NOMO-1 treated with DMSO at 0.1 percent for 48 hours (cell line): ENCODE measurements around the gene ANO10.
"Not testable (repeated sequence)": the region's sequence is repeated elsewhere in the genome, so short reads cannot be mapped to it uniquely, and the experiment has no call there.

Experiments
- DNase-seq: peaks from one replicate; lab custom pipeline; 2025; ENCODE audit not compliant: unreplicated experiment; lab: John Stamatoyannopoulos, UW

ANO10 gene

DNA sequence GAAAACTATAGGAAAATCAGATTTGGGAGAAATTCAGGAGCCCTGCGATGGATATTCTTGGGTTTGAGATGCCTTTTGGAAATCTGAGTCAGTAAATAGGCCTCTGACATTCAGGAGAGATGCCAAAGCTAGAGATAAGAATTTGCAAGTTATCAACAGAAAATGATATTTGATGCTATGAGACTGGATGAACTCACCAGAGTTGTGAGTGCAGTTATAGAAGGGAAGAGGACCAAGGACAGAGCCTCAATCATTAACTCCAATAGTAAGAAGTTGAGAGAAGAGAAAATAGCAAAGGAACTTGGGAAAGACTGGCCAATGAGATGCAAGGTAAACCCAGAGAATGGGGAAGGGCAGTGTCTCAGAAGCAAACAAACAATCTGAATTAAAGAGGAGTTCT lies 7.9 kb upstream of the ANO10 start:
- DNase-seq: no peak

GRCh38 chr3:43629257-43629656 lies 7.4 kb upstream of the ANO10 start:
- DNase-seq: no peak

- DNase-seq: no peak
Observed at GRCh38 chr3:43627360-43627759, 5.5 kb upstream of the ANO10 start.

DNA sequence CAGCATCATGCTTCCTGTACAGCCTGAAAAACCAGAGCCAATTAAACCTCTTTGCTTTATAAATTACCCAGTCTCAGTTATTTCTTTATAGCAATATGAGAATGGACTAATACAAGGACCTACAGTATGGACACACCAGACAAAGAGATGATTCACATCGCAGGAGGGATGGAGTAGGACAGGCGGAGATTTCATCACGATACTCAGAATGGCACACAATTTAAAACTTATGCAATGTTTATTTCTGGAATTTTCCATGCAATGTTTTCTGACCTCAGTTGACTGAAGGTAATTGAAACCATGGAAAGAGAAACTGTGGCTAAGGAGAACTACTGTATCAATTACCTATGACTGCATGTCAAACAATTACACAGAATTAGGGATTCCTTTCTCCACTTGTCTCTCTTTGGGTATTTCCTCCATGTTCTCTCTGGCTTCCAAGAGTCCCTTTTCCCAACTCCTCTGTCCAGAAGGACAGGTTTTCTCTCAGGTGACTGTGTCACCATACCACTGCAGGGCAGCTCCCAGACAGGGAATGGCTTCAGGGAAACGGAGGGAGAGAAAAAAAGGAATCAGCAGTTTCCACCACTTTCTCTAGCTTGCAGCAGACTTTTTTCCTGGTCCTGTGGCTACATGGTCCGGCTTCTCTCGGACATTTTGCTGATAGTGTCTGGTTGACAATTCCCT lies 3.0 kb upstream of the ANO10 start:
- DNase-seq: no peak

GRCh38 chr3:43620831-43621655 lies 768 bp downstream of the ANO10 start:
- no peak for DNase-seq

GRCh38 chr3:43619588-43619987 lies 2.2 kb downstream of the ANO10 start:
- DNase-seq: no peak

- no peak for DNase-seq
Observed at GRCh38 chr3:43618142-43618541, 3.7 kb downstream of the ANO10 start.

DNA sequence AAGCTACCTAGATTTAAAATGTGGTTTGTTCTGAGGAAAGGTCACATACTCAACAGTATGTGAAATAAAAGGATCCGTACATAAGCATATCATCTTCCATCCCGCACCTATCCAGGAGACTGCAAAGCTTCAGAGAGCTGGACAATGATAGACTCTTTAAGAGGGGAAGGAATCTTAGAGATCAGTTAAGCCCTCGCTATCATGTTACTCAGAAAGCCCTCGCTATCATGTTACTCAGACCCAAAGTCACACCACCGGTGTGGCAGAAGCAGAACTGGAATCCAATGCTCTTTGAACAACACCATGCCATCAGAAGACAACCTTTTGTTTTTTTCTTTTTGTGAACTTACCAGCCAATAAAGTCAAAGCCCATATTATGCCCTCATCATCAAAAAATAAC lies 5.8 kb downstream of the ANO10 start:
- no peak for DNase-seq

GRCh38 chr3:43615133-43615532 lies 6.7 kb downstream of the ANO10 start:
- no peak for DNase-seq

GRCh38 chr3:43613976-43614375 lies 7.8 kb downstream of the ANO10 start:
- DNase-seq: no peak

DNA sequence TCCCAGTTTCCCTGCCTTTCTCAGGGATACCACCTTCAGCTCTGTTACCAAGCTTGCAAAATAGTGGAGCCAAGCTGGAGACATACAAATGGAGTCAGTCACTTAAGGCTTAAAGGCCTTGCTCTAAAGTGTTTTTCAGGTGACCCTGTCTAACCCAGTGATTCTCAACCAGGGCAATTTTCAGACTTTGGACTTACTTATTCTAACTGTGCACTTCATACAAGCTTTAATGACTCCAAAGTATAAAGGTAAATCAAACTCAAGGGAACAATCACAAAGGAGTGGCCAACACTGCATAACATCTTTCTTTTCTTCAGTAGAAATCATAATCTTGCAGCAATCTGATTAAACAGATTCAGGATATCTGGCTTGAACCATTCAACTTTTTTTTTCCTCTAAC lies 9.4 kb downstream of the ANO10 start:
- no peak for DNase-seq

DNA sequence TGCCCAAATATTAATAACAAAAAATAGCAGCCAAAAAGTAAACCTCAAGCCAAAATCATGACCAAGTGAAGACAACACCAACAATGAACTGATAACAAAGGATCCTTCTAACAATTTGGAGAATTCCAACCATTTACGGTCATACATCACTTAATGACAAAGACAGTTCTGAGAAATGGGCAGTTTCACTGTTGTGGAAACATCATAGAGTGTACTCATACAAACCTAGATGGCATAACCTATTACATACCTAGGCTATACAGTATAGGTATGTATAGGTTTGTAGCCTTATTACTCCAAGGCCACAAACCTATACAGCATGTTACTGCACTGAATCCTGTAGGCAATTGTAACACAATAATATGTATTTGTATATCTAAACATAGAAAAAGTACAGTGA lies 12.4 kb downstream of the ANO10 start:
- DNase-seq: no peak

GRCh38 chr3:43608751-43609150 lies 13.1 kb downstream of the ANO10 start:
- no peak for DNase-seq

- no peak for DNase-seq
Observed at GRCh38 chr3:43606284-43606683, 15.5 kb downstream of the ANO10 start.

DNA sequence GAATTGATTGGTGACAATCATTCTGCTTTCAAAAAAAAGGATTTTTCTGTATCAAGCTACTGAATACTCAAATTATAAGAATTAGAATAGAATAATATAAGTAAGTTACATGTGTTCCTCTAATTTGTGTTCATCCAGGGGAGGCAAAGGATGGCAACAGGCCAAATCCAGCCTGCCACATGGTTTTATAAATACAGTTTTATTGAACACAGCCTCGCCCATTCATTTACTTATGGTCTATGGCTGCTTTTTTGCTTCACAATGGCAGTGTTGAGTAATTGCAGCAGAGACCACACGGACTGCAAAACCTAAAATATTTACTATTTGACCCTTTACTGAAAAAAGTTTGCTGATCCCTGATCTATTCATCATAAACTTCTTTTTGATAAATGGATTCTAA lies 21.9 kb downstream of the ANO10 start:
- DNase-seq: not testable (repeated sequence)

DNA sequence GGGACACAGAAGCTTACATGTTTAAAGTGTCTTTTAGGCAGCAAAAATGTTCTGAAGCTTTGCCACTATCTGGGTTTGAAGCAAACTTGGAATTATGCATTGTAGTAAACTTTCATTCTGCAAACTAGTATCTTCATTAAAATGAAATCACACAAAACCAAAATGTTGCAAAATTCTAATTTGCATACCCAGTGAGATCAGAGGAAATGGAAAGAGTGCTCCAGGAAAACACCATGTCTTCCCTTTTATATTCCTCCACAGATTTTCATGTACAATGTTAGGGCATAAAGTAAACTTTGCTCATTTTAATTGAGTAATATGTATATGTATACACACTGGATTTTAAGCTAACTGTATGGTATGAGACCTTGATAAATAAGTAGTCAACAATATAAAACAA lies 23.9 kb downstream of the ANO10 start:
- DNase-seq: no peak

DNA sequence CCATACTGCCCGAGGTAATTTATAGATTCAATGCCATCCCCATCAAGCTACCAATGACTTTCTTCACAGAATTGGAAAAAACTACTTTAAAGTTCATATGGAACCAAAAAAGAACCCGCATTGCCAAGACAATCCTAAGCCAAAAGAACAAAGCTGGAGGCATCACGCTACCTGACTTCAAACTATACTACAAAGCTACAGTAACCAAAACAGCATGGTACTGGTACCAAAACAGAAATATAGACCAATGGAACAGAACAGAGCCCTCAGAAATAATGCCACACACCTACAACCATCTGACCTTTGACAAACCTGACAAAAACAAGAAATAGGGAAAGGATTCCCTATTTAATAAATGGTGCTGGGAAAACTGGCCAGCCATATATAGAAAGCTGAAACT lies 25.6 kb downstream of the ANO10 start:
- DNase-seq: not testable (repeated sequence)

- DNase-seq: not testable (repeated sequence)
Observed at GRCh38 chr3:43595280-43595679, 26.5 kb downstream of the ANO10 start.

- not testable (repeated sequence) for DNase-seq
Observed at GRCh38 chr3:43593588-43593987, 28.2 kb downstream of the ANO10 start.

DNA sequence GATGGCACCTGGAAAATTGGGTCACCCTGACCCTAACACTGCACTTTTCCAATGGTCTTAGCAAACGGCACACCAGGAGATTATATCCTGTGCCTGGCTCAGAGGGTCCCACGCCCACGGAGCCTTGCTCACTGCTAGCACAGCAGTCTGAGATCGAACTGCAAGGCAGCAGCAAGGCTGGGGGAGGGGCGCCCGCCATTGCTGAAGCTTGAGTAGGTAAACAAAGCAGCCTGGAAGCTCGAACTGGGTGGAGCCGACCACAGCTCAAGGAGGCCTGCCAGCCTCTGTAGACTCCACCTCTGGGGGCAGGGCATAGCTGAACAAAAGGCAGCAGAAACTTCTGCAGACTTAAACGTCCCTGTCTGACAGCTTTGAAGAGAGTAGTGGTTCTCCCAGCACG lies 29.9 kb downstream of the ANO10 start:
- not testable (repeated sequence) for DNase-seq

DNA sequence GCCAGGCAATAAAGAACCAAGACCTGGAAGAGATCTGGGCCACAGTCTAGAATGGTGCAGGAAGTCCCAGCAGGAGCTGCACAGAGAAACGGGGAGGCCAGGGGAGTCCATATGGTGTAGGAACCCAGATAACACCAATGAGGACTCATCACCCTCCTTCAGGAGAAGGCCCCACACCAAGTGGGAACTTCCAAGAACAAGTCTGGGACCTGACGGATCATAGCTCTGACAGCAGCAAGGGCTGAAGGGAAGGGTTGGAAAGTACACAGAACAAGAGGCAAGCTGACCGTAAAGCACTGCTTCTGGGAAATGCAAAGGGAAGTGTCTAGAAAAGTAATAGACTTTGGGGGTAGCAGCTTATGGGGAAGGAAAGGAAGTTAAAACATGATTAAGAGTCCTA lies 34.5 kb downstream of the ANO10 start:
- DNase-seq: no peak

DNA sequence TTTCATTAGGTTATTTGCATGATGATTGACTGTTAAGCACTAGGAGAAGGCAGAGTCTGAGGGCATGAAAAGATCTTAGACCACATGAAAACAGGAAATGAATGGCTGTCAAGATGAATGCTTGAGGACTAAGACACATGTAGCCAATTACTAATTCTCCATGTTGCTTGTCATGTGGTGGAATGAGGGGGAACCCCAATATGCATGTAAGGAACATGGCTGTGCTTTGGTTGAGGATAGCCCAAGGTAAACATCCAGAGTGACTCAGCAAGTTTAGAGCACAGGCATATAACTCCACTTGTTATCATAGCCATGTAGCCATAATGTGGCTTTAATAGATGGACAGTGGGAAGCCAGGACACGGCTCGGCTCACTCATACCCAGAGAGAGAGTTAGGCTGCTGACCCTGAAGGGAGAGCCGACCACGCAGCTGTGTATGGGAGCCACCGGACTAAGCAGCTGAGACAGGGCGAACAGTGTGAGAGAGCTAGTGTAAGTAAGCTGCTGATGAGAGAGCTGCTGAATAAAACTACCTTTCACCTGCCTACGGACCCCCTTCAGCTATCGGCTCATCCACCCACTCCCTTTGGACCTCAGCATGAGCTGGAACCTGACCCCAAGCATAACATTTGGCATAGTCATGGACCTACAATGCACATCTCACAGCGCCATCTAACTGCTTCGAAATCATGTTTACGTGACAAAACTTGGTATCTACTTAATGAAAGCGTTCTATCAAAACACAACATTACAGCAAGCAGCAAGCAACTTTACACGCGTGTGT lies 37.6 kb downstream of the ANO10 start:
- no peak for DNase-seq
